HG03103 (cell line): Measurements from ENCODE around the gene OR1M1.
A peak's percentile ranks its signal among the peaks of the same experiment; 100 is the strongest.

Experiments
- ATAC-seq: cut with Tn5 transposase; IDR thresholded peaks from one replicate; pipeline ENCODE4 v1.9.1; 2021; ENCODE audit warnings: low read depth; ENCODE audit not compliant: unreplicated experiment

Gene OR1M1

DNA sequence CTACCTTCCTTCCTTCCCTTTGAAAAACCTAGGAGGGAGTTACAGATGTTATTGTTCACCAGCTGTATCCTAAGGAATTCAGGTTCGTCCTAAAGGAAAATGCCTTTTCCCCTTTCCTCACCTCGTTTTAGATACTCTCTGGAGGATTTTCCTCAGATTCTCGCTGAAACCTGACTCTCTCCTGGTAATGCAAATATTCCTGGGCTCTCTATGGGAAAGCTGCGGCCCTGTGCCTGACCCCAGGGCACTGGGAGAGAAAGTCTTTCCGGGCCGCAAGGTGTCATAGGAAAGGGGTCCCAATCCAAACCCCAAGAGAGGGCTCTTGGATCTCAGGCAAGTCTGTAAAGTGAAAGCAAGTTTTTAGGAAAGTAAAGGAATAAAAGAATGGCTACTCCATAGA, 13.1 kb upstream of the OR1M1 start:
- ATAC-seq: no peak

DNA sequence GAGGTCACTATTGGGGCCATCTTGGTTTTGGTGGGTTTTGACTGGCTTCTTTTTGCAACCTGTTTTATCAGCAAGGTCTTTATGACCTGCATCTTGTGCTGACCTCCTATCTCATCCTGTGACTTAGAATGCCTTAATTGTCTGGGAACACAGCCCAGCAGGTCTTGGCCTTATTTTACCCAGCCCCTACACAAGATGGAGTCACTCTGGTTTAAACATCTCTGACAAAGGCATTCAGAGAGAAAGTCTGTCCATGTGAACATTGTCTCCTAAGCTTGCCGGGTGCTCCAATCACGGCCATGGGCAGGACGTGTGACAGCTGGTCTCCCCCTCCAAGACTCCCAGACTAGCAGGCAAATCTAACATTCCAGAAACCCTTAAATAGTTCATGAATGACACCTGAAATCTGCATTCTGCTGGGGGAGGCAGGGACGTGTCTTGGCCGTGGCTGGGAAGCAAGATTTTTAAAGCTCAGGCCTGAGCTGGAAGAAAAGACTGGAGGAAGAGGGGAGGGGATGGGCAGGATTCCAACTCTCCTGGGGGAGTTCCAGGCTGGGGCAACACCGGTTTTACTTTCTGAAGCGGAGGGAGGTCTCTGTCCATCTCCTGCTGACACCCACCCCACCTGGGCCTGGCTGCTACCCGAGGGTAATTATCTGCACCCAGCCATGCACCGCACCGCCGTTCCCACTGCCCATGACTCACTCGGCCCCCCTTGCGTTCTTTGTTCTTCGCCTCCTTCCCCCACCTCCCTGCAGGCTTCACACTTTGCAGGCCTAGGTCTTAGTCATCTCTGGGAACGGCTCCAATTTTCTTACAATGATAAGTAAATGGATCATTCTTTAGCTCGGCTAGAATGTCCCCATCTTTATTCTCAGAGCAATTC, 11.6 kb upstream of the OR1M1 start:
- no peak for ATAC-seq

DNA sequence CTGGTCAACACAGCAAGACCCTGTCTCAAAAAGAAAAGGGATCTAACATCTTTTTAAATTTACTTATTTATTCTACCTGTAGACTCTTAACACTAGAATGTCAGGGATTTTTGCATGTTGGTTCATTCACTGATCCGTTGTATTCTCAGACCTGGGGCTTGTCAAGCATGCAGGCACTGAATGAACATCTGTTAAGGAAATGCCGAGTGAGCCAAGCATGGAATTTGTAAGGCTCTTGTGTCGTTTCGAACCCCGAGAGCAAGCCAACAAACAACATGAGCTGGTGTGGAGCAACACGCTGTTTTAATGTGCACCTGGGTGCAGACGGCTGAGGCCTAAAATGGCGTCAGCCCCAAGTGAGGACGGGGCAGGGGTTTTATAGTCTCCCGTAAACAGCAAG, 10.0 kb upstream of the OR1M1 start:
- no peak for ATAC-seq

DNA sequence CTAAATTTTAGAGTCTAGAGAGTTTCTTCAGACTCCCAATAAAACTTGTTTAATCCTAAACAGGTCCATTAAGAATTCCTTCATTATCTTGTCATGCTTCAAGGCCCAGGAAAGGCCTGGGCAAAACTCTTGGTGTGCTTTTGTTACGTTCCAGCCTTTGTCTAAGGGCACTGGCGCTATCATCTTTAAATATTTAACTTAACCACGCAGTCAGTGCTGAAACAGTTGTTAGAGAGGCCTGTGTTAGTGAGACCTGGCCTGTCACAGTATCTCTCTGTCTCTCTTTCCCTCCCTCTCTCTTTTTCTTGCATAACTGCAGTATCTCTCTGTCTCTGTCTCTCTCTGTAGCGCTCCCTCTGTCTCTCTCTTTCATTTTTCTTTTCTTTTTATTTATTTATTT, 8.2 kb upstream of the OR1M1 start:
- no peak for ATAC-seq

DNA sequence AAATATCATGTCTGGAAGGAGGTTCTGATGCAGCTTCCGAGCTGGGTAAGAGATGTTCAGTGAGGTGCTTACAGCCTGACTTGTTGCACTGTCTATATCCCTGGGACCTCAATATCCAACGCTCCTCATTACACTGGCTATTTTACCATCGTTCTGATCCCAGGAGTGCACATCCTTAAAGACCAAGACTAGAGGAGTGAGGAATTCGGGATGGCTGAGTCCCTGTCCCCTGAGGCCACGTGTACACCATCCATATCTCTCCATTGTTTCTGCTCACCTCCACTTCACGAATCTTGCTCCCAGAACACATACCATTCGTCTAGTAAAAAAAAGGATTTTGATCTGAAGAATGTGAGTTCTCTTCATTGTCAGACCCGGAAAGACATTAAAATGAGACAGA, 20.5 kb downstream of the OR1M1 start, which contains the start of gene OR7G2:
OR7G2 (minus strand) TSS at position 101 of the 400 bp plus-strand sequence. CDS start 4,232 bp downstream, outside the sequence.
- no peak for ATAC-seq

DNA sequence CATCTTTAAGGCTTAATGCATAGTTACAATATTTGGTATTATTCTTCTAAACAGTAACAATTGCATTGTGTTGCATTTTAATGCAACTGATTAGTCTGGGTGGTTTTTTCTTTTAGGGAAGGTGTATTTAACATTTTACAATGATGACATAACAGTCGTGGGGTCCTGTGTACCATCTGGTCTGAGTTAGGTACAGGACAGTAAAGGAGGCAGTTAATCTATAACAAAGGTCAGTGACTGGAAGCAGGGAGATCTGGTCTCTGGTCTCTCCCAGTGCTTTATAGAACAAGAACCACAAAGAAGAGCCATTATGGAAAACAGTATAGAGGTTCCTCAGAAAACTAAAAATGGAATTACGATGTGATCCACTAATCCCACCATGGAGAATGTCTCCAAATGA, 23.1 kb downstream of the OR1M1 start:
- no peak for ATAC-seq

DNA sequence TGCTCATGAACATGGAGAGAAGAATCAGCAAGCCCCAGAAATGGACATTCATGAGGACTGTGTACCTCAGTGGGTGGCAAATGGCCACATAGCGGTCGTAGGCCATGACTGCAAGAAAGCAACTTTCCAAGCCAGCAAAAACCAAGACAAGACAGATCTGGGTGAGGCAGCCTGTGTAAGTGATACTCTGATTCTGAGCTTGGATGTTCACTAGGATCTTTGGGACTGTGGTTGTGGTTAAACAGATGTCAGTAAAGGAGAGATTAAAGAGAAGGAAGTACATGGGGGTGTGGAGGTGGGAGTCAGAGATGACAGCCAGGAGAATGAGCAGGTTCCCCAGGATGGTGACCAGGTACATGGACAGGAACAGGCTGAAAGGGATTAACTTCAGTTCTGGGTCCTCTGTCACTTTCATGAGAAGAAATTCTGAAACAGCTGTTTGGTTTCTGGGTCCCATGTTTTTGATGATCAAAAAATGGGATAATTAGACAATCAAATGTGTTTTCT, 28.5 kb downstream of the OR1M1 start, which contains the start of gene OR7G1:
OR7G1 (minus strand) TSS at position 457 of the 507 bp plus-strand sequence; CDS start at position 457, 0 bp downstream.
- ATAC-seq: no peak

DNA sequence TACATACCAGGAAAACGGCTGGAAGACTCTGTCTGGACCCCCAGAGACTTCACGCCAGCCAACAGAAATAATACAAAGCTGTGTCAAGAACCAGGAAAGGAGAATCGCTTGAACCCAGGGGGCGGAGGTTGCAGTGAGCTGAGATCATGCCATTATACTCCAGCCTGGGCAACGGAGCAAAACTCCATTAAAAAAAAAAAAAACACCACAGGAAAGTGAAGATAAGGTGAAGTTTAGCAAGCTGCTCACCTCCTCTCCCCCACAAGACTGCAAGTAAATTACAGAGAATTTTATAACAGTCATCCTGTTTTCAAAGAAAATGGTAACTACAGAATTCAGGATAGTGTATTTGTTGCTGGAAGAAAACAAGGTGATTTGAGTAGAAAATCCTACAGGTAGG, 29.7 kb downstream of the OR1M1 start:
- no peak for ATAC-seq

DNA sequence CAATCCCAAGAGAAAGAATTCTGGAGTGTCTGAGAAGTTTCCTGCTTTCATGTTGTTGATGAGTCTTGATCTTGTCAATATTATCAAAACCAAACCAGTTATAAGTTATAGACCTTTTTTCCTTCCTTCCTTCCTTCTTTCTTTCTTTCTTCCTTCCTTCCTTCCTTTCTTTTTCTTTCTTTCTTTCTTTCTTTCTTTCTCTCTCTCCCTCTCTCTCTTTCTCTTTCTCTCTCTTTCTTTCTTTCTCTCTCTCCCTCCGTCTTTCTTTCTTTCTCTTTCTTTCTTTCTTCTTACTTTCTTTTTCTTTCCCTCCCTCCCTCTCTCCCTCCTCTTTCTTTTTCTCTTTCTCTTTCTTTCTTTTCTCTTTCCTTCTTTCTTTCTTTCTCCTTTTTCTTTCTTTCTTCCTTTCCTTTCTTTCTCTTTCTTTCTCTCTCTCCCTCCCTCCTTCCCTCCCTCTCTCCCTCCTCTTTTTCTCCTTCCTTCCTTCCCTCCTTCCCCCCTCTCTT, 40.1 kb downstream of the OR1M1 start, which contains the start of gene OR7G3:
OR7G3 (minus strand) TSS at position 51 of the 506 bp plus-strand sequence; CDS start at position 51, 0 bp downstream.
- ATAC-seq: no peak

DNA sequence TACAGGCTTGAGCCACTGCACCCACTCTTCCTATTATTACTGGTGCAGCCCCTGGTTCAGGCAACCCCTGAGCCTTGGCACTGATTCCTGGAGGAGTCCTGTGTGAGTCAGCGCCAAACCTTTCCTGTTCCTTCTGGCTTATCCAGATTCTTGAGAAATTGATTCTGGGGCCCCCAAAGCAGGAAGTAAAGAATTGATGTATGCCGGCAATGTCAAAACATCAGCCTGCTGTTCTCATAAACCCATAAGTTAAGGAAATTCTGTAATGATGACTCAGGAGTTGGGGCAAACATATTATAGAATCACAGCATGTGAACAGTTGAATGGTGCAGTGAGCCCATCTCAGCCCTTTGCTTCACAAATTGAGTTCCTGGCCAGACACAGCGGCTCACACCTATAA, 41.3 kb downstream of the OR1M1 start:
- no peak for ATAC-seq

DNA sequence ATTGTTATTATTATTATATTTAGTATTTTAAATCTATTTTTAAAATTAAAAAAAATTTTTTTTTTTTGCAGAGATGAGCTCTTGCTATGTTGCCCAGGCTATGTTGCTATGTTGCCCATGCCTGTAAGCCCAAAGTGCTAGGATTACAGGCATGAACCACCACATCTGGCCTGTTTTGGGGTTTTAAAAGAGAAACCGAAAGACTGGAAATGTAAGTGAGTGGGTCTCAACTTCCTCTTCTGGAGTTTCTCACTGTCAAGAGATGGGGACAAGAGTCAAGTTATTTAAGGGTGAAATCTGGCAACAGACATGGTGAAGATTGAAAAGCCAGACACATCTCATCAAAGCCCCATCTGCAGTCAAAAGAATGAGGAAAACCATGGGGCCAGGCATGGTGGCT, 44.1 kb downstream of the OR1M1 start:
- no peak for ATAC-seq

DNA sequence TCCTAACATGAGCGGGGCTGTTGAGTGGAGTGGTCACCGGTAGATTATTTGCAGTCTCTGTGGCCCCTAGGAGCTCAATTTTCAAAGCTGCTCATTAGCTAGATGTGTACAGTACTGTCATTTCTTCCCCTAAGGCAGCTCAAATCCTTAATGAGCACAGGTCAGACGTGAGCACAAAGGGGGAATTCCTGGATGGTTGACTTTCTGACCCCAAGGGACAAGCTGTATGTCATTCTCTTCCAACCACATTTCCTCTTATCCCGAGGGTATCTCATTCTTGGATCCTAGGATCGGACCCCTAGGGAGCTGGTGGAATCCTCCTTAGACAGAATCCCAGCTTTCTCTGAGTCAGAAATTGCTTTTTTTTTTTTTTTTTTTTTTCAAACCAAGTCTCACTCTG, 45.6 kb downstream of the OR1M1 start:
- no peak for ATAC-seq

DNA sequence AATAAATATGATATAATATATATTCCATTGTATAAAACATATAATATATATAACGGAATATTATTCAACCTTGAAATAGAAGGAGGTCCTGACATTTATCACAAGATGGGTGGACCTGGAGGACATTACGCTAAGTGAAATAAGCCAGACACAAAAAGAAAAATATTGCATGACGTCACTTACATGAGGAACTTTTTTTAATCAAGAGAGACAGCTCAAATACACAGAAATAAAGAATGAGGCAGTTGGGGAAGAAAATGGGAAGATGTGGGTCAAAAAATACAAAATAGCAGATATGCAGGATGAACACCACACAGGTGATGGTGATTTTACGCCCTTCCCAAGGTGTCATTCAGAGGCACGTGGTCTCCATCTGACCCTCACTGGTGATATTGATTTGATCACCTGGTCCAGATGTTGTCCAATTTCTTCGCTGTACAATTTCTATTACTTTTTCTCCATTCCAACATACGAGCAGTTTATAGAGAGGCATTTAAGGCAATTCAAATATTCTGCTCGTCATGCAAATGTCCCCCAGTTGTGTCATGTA, 52.8 kb downstream of the OR1M1 start:
- no peak for ATAC-seq

DNA sequence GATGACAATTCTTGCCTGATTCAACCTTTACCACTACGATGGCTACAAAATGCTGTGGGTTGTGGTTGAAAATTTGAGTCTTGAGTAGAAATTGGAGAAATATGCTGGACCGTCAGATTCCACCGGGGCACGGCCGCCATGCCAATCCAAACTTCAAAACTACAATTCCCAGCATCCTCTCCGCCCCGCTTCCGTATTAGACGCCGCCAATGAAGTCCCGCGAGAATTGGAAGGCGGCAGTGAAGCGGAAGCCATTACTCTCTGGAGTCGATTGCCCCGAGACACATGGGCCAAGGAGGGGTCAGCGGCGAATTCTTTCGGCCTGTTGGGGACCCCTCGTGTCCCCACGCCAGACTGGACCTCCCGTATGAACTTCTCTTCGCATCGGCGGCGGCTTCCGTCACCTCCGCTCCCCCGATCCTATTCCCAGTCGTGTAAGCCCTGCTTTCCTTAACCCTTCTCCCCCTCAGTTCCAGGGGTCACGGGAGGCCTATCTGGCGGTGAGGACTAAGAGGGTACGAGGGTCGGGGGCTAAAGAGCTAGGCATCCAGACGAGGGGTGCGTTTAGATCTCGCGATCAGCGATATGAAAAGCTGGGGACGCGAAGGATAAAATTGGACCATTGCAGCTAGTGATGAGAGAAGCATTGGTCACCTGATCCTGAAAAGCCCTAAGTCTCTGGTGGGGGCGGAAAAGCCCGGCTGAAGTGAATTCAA, 53.5 kb downstream of the OR1M1 start, which contains the start of gene ZNF317:
ZNF317 (plus strand) TSS at position 239 of the 716 bp plus-strand sequence. CDS start 15,620 bp downstream, outside the sequence.
- ATAC-seq: peak; percentile 94

DNA sequence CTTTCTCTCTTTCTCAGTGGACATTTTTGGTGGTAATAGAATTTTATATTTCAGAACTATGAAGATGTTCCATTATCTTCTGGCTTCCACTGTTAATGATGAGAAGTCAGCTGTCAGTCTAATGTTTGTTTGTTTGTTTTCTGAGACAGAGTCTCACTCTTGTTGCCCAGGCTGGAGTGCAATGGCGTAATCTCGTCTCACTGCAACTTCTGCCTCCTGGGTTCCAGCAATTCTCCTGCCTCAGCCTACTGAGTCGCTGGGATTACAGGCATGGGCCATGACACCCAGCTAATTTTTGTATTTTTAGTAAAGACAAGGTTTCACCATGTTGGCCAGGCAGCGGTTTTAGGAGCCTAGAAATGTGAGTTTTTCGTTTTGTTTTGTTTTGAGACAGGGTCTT, 58.1 kb downstream of the OR1M1 start:
- ATAC-seq: no peak
